Left renal pelvis (tissue), 4 donors: ENCODE measurements around the gene GLYATL1B. TPM values are rescaled to one million over a fixed set of nuclear protein-coding genes. Genes with fewer than 3 reads are reported as not detected.
"Not testable (repeated sequence)": the region's sequence is repeated elsewhere in the genome, so short reads cannot be mapped to it uniquely, and the experiment has no call there.

Experiments
- DNase-seq, 4 donors: peaks; one replicate each; pipeline ENCODE4 v3.0.0-alpha.2; 2013; ENCODE audit warnings: low read depth in 4 of 4, low spot score in 3 of 4
- polyA plus RNA-seq, 4 donors: library from polyadenylated mRNA; unstranded; fragments of 120-200 nt; gene quantifications; one replicate each; pipeline ENCODE4 v1.2.1, GENCODE V29; 2013; ENCODE audit not compliant: insufficient read length in 4 of 4

The GLYATL1B gene, protein sequence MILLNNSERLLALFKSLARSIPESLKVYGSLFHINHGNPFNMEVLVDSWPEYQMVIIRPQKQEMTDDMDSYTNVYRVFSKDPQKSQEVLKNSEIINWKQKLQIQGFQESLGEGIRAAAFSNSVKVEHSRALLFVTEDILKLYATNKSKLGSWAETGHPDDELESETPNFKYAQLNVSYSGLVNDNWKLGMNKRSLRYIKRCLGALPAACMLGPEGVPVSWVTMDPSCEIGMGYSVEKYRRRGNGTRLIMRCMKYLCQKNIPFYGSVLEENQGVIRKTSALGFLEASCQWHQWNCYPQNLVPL
- under 1 TPM in 3 of 4 donors, not detected in 1; 0.29 to 0.34 (median 0.33) TPM for polyA plus RNA-seq

DNA sequence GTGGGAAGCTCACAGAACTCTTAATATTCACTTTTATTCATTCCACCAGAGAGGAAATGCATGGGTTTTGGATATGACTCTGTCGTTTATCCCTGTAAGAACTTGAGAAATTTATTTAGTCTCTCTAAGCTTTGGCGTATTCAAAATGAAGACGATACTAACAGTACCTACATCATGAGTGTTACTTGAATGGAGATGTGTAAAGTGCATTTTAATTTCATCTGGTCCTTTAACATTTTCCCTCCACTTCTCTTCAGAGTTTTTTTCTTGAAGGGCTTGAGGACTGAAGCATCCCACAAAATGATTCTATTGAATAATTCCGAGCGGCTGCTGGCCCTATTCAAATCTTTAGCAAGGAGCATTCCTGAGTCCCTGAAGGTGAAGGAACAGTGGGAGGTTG lies at the start of gene GLYATL1B:
GLYATL1B (plus strand) TSS at position 301 of the 400 bp plus-strand sequence; CDS start at position 301, 0 bp downstream.
- not testable (repeated sequence) for DNase-seq

DNA sequence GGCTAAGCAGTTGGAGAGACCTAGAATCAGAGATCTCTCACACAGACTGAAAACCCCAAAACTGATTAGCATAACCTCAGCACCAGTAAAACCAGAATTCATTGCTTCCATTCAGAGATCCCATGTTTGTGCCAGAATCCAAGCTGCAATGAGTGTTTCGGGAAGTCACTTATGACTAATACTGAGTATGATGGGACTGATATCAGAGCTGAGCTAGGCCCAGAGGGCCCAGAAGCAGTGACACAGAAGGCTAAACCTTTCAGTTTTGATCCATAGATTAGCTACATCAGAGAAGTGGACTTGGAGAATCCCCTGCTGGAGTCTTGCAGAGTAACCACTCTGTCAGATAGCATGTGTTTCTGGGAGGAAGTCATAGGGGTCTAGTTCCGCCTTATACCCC lies 49.6 kb upstream of the GLYATL1B start:
- not testable (repeated sequence) for DNase-seq

DNA sequence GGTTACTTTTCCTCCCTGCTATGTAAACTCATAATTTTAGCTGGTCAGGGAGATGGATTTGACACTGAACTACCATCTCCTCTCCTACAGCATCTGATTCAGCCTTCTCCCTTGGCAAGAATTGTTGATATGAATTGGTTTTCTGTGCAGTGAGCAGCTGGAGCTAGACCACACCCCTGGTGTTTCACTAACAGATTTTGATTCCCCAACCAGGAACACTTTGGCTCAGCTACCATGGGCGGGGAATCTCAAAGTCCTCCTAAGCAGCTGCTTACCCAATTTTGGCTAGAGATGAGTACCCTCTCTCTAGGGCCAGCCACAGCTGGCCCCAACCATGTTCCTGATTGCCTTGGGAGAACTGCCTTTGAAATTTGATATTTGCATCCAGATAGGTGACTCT lies 48.7 kb upstream of the GLYATL1B start:
- DNase-seq = not testable (repeated sequence)

DNA sequence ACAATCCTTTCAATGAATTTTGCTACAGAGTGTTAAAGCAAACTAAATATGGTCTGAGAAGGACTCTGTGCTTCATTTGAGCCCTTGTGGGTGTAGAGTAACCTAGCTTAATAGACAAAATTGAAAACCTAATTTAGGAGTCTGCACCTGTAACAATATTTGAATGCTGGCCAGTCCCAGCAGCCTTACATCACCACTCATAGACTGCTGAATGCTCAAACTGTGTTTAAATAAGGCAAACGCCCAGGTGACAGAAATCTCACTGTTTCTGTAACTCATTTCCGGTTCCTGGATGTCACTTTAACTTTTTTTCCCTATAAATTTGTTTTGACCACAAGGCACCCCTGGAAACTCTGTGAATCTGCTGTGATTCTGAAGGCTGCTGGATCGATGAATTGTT lies 45.5 kb upstream of the GLYATL1B start:
- no peak for DNase-seq

DNA sequence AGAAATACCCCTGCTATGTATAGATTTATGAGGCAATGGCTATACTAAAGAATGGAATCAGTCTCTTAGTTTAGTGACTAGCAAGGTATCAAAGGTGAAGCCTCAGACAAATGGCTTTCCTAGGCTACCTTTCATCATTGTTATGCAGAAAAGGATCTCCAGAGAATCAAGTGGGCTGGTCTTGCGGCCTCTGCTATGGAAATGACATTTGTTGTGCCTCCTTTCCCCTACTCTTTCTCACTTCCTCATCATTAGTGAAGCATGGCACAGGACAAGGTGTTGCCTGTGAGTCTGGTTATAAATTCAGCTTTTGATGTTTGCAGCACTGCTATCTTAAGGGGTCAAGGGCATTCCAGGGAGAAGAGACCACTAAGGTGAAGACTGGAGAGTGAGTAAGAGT lies 34.7 kb upstream of the GLYATL1B start:
- DNase-seq = not testable (repeated sequence)

DNA sequence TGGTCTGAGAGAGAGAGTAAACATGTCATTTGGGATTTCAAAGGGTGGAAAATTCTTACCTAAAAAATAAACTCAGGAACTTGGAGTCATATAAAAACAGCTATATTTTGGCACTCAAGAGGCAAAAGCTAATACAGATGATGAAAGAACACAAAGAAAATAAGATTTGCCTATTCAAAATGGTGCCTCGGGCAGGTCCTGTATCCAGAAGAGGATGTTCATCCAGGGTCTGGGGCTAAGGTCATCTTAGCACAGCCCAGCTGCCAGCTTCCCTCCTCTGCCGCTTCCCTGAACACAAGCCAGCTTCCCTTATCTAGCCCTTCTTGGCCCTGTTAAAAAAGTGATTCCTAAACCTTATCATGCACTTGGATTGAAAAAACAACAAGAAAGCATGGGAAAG lies 33.8 kb upstream of the GLYATL1B start:
- not testable (repeated sequence) for DNase-seq

DNA sequence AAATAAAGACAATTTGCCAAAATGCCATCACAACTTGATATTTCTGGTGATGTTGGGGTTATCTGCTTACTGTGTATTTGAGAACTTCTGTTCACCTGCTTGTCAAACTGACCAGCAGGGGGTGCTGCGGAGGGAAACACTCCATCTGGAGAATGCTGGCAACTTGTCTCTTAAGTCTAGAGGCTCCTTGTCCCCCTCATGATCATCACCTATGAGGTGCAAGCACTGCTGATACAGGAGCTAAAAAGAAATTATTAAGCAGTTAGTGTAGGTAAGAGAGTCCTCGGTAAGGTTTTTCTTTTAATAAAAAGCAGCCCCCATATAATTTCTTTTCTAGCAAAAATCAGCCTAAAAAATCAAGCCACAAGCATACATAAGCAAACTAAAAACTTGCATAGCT lies 32.7 kb upstream of the GLYATL1B start:
- DNase-seq = peak in 2 of 4 donors; percentile 8 to 17

DNA sequence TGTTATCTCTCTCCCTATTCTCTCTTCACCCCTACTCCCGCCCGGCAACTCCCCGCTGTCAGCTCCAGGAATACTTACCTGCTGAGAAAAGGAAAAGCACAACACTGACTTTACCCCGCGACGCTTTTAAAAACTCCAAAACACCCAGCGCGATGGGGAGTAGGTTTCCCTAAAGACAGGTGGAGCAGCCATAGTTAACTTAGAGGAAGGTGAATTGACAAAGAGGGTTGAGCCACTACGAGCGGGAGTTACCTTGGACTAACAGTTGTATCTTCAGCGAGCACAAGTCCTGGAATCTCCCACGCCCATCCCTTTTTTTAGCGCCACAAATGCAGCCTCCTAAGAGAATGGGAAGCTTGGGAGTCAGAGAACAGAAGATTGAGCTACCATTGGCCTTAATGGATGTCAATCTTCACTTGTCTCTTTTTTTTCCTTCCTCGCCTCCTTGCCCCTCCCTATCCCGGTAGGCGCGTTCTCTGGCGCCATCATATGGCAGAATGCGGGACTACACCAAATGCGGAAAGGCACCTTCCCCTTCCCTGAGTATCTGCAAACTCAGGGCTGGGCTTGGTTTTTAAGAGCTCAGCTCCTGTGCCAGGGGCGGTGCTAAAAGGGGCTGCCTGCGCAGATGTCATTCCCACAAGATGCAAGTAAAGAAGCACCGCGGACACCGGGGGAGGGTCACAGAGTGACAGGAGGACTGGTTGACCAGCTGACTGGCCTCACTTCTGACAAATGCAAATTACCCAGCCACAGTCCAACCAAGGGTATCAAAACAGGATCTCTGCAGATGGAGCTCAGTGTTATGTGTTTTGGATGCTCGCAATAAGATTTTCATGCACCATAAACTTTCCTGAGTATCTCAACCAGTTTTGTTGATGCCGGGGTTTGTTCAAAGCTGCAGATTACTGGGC lies 27.7 kb upstream of the GLYATL1B start:
- DNase-seq = peak; percentile 59 to 82 (median 74)

DNA sequence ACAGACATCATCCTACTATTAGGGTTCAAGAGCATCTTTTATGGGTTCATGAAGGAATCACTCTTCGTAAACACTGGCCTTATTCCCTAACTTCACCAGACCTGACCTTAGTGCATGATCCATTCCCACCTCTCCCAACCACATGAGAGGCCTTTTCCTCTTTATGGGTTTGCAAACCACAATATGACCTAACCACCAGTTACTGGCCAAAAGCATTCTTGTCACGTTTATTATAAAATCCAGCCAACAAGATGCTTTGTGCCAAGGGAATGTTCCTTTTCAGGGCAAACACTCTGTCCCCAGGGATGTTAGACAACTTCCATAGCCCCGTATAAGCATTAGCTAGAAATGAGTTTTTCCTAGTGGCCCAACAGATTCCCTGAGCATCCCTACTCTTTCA lies 26.0 kb upstream of the GLYATL1B start:
- not testable (repeated sequence) for DNase-seq

DNA sequence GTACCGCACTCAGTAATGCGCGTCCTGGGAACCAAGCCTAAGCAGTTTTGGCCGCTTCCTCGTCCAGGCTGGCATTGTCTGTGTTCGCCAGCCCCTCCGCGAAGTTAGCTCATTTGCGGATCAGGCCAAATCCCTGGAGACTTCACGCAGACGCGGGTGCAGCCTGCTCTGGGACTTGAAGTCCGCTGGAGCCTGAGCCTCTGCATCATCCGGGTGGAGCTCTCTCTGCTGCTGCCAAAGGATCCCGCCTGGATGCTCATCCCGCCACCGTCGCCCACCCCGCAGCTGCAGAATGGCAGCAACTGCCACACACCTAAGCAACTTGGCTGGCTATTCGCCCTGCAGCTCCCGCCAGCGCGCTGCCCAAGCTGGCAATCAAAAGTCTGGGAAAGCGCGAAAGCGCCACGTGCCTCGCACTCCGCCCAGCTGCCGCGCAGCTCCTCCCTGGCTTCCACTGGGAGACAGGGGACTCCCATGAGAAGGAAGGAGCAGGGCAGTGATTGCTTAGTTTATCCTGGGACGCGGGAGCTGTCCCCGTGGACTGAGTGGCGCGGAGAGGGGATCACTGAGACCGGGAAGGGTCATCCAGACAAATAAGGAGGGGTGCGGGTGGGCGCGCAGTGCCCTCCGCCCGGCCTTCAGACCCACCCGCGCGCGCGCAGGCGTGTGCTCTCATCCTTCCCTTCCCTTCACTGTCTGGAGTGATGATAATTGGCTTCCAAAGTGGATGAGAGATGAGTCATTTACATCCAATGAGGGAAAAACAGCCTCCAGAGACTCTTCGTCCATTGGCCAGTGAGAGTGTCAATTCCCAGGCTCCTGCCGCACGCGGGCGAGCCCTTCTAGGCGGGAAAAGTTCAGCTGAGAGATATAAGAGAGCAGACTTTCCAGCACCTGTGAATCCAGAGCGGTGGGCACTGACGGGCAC lies 23.2 kb upstream of the GLYATL1B start:
- DNase-seq = no peak

DNA sequence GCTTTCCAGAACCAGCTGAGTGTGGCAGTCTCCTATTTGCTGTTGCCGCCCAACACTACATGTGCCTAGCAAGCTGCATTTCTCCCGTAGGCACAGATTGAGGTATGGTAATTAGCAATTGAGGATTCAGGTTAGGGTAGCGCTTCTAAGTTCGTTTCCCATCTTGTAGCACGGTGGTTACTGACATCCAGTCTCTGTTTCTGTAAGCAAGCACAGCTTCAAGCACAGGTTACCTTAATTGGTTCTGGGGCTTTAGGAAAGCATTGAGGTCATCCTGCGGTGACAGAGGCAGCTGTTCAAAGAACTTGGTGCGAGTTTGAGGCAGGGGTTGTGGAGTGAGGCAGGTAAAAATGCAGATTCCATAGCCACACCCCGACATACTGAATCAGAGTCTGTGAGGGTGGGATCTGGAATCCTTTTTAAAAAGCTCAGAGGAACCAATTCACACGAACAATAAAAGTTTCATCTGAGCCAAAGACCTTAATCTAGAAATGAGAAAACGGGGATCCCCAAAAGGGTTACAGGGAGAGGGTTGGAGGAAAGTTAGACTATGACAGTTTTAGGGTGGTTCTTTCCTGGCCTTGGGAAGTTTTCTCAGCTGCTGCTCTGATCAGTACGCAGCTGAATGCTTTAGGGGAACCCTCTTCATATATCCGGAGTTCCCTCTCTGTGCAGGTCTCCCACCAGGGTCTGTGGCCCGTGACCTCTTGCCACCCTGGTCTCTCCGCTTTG lies 21.9 kb upstream of the GLYATL1B start:
- DNase-seq = not testable (repeated sequence)

DNA sequence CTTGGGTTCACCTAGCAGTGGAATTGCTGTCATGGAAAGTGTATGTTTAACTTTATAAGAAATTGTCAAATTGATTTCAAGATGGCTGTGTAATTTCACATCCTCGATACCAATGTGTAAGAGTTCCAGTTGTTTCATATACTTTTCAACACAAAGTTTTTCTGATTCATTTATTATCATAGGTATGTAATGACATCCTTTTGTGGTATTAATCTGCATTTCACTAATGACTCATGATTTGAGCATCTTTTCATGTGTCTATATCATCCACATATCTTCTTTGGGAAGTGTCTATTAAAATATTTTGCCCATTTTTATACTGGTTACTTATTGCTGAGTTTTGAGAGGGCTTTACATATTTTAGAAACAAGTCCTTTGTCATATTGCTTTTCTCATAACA lies 17.0 kb upstream of the GLYATL1B start:
- no peak for DNase-seq

DNA sequence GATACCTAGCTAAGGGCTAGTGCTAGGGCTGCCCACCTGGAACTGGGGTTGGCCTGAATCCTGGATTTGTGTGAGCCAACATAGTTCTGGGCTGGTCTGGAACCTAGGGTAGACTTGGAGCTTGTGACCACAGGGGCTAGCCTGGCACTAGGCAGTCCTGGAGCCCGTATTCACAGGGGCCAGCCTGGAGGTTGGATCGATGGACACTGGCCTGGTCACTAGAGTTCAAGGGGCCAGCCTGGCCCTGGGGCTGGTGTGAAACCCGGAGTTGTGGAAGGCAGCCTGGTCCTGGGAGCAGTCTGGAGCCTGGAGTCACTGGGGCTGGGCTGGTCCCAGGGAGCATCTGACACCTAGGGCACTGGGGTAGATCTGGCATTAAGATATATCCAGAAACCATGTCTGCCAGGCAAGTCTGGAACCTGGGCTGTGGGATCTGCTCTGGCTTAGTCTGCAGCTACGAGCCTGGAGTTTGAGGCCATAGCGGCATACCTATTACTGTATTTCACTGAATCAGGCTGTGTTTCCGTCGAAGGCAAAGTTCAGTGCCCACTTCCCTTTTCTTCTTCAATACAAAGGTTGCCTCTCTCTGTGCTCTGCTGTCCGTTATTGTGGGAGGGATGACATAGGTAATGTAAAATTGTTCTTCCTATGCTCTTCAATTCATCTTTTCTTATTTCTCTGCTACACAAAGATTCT lies 9.1 kb upstream of the GLYATL1B start:
- DNase-seq = no peak

DNA sequence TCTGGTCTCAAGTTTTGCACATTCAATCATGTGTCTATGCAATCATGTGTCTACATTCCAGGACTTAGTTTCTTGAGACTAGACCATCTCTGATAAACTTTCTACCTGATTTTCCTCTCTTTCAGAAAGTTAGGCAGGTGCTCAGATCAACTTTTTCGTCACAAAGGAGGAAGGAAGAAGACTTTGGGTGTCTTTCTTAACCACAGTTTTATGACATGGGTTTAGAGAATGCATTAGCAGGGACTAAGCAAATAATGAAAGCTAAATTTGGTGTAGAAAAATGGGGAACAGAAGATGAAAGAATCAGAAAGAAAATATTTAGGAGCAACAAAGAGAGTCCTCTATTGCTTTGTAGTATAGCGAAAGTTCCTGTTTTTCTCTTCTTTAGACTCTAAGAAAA lies 7.7 kb upstream of the GLYATL1B start:
- no peak for DNase-seq

DNA sequence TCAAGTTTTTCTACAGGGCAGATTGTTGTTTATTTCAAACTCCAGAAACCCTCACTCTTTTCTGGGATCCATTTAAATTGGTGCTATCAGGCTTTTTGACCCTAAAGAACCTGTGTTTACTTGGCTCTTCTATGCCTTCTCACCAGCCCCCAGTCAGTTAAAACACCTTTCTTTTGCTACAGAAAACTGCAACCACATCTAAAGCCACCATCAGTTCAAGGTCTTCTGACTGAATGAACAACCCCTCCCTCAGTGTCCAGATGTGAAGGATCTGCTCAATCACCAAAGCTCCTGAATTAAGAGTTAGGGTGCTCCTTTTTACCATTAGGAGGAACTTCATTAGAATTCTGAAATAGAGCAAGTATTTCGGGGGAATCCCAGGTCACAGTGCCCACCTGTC lies 7.0 kb upstream of the GLYATL1B start:
- DNase-seq = no peak

DNA sequence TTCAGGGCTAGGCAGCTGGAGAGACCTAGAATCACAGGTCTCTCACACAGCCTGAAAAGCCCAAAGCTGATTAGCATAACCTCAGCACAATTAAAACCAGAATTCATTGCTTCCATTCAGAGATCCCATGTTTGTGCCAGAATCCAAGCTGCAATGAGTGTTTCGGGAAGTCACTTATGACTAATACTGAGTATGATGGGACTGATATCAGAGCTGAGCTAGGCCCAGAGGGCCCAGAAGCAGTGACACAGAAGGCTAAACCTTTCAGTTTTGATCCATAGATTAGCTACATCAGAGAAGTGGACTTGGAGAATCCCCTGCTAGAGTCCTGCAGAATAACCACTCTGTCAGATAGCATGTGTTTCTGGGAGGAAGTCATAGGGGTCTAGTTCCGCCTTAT lies 5.7 kb upstream of the GLYATL1B start:
- not testable (repeated sequence) for DNase-seq

DNA sequence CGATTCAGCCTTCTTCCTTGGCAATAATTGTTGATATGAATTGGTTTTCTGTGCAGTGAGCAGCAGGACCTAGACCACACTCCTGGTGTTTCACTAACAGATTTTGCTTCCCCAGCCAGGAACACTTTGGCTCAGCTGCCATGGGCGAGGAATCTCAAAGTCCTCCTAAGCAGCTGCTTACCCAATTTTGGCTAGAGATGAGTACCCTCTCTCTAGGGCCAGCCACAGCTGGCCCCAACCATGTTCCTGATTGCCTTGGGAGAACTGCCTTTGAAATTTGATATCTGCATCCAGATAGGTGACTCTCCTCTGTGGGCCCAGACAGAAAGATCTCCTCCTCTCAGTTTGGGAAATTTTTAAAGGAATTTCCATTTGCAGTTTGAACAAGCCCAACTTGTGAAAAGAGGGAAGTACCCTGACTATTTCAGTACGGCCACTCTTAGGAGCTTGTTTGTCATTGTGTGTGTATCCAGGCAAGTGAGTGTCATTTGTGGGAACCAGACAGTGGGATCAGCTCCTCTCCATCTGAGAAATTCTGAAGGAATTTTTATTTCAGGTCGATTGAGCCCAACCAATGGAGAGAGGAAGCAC lies 4.6 kb upstream of the GLYATL1B start:
- DNase-seq = not testable (repeated sequence)

DNA sequence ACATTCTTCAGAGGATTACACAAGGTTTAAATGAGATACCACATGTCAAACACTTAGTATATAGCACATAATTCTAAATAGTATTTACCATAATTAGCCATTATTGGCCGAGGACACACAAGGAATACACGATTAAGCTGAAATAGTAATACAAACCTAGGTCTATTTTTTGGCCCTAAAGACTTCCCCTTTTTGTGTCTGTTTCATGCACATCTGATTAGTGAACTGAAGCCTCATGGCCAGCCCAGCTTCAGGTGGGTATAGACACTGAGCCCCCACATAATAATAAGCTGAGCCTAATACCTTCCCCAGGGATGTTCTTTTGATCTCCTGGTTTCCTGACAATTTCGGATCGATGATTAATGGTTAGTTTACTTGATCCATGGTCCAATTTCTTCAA lies 2.1 kb downstream of the GLYATL1B start:
- DNase-seq = no peak

DNA sequence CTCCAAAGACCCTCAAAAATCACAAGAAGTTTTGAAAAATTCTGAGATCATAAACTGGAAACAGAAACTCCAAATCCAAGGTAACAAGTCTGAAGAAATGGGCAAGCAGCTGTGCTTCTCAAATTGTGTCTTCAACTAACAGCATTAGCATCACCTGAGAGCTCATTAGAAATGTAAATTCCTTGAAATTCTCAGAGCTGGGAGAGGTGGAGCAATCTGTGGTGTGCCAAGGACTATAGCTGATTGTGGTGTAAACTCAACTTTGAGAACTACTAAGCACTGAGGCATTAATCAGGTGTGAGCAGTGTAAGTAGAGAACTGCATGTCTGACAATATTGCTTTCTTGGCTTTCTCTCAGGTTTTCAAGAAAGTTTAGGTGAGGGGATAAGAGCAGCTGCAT lies 7.5 kb downstream of the GLYATL1B start:
- not testable (repeated sequence) for DNase-seq
